GM12865 (cell line): Measurements from ENCODE around the gene PTPRK.

Experiments
- DNase-seq: peaks from one replicate; pipeline ENCODE4 v3.0.0; 2010; ENCODE audit warnings: low read depth
- H3K4me3 ChIP-seq: 2 replicates; pipeline ENCODE4 v1.5.1; 2011; ENCODE audit warnings: mild to moderate bottlenecking, low read depth, low read length, control low read depth
- CTCF ChIP-seq: IDR thresholded peaks from 2 replicates; pipeline ENCODE4 v1.5.1; 2011; ENCODE audit warnings: low read length, control low read depth, low read depth, inconsistent platforms; ENCODE audit not compliant: insufficient read depth; ENCODE audit errors: missing control alignments

Gene PTPRK

GRCh38 chr6:128363020-128363813 lies 157.2 kb downstream of the PTPRK start:
- H3K4me3 ChIP-seq = no peak overlapping the region
- DNase-seq = no peak
- no peak for TF ChIP-seq CTCF

DNA sequence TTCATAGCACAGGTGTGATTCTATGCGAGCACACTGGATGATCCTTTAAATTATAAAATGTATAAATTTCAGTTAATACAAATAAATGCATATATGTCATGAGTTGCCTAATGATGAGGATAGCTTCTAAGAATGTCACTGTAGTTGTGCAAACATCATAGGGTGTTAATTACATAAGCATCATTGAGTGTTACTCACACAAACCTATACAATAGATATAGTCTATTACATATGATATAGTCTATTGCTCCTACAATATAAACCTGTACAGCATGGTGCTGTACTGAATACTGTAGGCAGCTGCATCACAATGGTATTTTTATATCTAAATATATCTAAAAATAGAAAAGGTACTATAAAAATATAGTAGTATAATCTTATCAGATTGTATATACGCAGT lies 159.0 kb downstream of the PTPRK start:
- no peak for DNase-seq
- H3K4me3 ChIP-seq = no peak overlapping the region
- no peak for TF ChIP-seq CTCF

DNA sequence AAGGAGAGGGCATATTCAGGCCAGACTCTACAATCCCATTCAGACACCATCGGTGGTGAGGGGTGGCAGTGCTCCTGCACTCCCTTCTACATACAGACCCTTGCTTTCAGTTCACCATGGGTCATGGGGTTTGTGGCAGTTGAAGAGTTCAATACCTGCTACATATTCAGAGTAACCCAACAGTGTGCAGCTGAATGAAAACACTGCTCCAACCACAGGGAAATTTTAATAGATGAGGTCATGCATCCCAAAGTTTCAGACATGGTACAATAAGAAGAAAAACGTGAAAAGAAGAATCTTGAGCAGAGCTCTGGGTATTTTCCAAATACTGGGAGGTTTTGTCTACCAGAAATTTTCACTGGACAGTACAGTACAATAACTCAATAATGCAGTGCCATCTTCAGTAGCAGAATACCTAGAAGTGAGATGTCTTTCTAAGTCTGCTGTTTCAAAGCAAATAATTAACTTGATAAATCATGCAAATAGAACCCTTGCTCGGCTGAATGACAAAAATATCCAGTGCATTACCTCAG lies 162.1 kb downstream of the PTPRK start:
- TF ChIP-seq CTCF = no peak
- no peak for DNase-seq
- no peak overlapping the region for H3K4me3 ChIP-seq

GRCh38 chr6:128357392-128358130 lies 162.8 kb downstream of the PTPRK start:
- no peak for DNase-seq
- TF ChIP-seq CTCF = no peak
- H3K4me3 ChIP-seq = no peak overlapping the region

DNA sequence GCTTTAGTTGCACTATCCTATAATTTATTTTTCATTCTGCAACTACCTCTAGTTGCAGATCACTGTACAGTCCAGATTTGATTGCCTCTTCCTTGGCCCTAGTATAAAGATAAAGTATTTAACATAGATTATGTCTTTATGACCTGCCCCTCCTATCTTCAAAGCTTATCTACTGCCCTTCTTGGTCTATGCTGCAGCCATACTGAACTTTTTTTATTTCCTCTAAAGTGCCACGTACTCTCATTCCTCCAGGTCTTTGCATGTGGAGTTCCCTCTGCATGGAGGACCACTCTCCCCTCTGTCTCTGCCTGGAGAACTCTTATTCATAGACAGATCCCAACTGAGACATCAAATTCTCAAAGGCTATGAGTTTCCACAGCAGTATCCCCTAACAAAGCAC lies 168.0 kb downstream of the PTPRK start:
- H3K4me3 ChIP-seq = no peak overlapping the region
- DNase-seq = no peak
- no peak for TF ChIP-seq CTCF

- DNase-seq = no peak
- H3K4me3 ChIP-seq = no peak overlapping the region
- no peak for TF ChIP-seq CTCF
Observed at GRCh38 chr6:128351255-128351514, 169.2 kb downstream of the PTPRK start.
